ENCODE results near the gene E2F2.

Gene E2F2

DNA sequence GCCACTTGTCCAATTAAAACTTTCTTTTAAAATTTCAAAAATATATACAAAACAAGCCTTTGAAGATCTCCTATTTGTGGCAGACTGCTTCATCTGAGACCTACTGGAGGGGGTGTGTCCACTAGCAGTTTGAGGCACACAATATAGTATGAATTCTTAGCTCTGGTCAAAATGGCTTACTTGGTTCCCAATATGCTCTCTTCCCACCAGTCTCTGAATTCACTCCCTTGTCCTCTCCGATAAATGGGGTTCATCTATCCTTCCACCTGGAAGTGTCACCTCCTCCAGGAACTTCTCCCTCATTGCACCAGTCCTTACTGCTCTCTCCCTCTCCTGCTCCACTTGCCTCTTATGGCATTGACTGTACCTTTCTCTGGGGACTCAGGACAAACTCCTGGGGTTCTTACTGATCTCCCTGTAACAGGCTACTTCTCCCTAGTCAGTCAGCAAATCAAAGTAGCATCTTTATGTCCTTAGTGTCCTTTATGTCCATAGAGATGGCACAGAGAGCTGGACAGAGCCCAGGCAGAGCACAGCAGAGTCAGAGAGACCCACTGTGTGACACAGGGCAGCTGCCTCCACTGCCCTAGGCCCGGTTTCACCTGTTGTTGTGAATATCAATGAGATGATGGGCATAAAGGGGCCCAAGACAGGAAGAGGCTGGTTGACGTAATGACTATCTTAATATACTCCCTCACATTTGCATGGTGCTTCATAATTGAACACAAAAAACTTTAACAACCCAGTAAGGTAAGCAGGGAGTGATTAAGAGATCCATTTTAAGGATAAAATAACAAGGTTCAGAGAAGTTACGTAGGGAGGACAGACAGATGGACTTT is 50.6 kb downstream of the E2F2 start:
- H3K27ac ChIP-seq: peak overlapping the region; percentile 71
- TF ChIP-seq, protein P1, sequence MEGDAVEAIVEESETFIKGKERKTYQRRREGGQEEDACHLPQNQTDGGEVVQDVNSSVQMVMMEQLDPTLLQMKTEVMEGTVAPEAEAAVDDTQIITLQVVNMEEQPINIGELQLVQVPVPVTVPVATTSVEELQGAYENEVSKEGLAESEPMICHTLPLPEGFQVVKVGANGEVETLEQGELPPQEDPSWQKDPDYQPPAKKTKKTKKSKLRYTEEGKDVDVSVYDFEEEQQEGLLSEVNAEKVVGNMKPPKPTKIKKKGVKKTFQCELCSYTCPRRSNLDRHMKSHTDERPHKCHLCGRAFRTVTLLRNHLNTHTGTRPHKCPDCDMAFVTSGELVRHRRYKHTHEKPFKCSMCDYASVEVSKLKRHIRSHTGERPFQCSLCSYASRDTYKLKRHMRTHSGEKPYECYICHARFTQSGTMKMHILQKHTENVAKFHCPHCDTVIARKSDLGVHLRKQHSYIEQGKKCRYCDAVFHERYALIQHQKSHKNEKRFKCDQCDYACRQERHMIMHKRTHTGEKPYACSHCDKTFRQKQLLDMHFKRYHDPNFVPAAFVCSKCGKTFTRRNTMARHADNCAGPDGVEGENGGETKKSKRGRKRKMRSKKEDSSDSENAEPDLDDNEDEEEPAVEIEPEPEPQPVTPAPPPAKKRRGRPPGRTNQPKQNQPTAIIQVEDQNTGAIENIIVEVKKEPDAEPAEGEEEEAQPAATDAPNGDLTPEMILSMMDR (conservative IDR thresholded peaks at IDR 0.05): no peak

DNA sequence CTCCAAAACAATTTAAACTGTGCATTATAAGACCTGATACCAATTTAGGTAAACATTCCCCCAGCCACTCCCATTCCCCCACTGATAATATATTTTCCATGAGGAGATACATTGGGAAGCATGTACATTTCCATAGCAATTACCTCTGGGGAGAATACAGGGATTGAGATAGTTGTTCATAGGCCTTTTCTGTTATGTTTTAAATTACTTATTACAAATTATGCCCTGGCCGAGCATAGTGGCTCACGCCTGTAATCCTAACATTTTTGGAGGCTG is 51.4 kb downstream of the E2F2 start:
- TF ChIP-seq, protein P1 (conservative IDR thresholded peaks at IDR 0.05): no peak
- H3K27ac ChIP-seq: peak overlapping the region; percentile 71

DNA sequence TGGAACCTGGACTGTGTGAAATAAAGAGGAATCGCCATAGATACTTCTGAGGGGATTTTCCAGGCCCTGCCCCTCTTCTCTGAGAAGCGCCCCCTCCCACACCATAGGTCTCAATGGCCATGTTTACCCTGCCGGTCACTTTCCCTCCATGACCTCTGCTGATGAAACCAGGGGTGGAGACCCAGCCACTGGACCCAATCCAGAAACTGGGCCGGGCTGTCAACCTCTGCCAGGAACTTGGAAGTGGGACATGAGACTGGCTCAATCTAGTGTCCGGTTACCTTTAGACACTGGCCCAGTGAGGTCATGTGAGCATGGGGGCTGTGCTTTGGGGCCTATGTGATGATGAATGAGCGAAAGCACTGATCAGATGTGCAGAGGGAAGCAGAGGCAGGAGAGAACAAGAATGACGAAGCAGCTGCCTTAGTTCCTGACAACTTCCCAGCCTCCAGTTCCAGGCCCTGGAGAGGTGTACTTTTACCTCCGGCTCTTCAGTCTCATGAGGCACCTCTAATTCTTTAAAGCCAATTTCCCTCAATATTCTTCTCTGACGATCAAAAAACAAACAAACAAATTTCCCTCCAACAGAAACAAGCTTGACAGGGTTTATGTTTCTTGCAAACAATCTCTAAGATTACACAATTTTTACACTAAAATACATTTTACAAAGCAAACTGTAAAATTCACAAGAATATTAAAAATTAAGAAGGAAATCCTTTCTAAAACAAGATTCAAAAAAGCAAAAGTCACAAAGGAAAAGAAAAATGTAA is 52.0 kb downstream of the E2F2 start:
- TF ChIP-seq, protein P1 (conservative IDR thresholded peaks at IDR 0.05): no peak
- H3K27ac ChIP-seq: peak overlapping the region; percentile 71

DNA sequence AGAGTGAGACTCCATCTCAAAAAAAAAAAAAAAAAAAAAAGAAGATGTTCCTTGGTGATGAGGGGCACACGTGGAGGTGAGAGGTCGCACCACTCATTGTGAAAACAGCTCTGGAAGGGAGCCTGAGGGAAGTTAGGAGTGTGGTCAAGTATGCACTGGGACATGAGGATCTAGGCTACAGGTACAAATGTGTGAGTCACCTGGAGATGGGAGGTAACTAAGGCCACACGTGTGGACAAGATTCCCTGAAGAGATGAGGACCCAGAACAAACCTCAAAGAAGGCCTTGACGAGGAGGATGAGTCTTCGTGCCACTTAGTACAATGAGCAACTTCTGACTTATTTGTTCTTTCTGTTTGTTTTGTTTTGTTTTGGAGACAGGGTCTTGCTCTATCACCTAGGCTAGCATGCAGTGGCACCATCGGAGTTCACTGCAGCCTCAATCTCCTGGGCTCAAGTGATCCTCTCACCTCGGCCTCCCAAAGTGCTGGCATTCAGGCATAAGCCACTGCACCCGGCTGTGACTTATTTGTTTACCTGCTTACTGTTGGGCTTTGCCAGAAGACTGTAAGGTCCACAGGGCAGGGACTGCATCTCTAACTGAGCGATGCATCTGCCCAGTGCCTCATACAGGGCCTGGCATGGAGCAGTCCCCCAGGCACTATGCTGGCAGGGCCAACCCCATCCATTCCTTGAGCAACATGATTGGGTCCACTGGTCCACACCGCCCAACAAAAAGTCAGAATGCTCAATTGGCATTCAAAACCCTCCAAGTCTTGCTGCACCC is 53.5 kb downstream of the E2F2 start:
- H3K27ac ChIP-seq: peak overlapping the region; percentile 71
- TF ChIP-seq, protein P1 (conservative IDR thresholded peaks at IDR 0.05): no peak

DNA sequence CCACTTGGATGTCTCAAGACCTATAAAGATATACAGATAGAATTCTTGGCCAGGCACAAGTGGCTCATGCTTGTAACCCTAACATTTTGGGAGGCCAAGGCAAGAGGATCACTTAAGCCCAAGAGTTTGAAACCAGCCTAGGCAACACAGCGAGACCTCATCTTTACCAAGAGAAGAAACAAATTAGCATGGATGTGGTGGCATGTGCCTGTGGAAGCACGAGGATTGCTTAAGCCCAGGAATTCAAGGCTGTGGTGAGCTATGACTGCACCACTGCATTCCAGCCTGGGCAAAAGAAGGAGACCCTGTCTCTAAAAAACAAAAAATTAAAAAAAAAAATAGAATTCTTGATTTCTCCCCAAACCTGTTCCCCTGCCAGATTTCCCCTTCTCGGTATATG is 55.4 kb downstream of the E2F2 start:
- peak overlapping the region; percentile 68 for H3K27ac ChIP-seq
- TF ChIP-seq, protein P1 (conservative IDR thresholded peaks at IDR 0.05): no peak

DNA sequence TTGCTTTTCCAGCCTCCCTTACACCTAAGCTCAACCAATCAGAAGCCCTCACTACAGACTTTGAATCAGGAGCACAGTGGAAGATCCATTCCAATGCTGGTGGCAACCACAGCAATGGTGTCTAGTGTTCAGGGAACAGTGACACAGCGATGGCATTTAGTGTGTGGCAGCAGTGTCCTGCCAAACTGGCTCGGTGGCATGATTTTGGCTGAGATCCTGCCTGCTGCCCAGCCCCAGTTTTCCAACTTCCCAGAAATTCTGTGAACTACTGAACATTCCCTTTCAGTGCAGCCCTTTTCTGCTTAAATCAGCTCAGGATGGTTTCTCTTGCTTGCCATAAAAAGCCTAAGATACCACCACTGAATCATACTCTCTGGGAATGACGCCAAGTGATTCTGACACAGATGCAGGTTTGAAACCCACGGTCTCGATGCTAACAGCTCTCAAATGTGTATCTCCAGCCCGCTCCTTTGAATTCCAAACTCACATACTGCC is 55.9 kb downstream of the E2F2 start:
- TF ChIP-seq, protein P1 (conservative IDR thresholded peaks at IDR 0.05): no peak

More for the DNA sequence above, 55.9 kb downstream of the E2F2 start:
- peak overlapping the region; percentile 68 for H3K27ac ChIP-seq
